ENCODE data around the gene CCND1. TPM values are rescaled to one million over a fixed set of nuclear protein-coding genes. Genes with fewer than 3 reads are reported as not detected.
"Not testable (repeated sequence)": the region's sequence is repeated elsewhere in the genome, so short reads cannot be mapped to it uniquely, and the experiment has no call there.

CCND1 gene
- total RNA-seq, 1 experiment from 2014 or later = 770 TPM

DNA sequence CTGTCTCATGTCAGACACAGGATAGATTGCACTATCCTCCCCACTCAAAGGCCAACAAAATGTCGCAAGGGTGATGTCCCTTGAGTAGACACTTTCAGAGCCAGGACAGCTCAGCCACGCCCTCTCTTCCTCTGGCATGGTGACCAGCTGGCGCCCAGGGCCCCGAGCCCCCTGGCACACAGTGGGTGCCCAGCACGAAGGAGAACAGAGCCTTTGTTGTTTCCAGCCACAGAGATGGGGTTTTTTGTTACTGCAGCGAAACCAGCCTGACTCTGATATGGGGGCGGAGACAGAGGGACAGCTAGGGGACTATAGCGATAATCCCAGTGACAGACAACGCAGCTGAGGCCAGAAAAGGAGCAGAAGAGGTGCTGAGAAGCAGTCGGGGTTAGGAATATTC, 23.3 kb upstream of the CCND1 start:
- DNase-seq (ENCODE audit: low read depth) = no peak

DNA sequence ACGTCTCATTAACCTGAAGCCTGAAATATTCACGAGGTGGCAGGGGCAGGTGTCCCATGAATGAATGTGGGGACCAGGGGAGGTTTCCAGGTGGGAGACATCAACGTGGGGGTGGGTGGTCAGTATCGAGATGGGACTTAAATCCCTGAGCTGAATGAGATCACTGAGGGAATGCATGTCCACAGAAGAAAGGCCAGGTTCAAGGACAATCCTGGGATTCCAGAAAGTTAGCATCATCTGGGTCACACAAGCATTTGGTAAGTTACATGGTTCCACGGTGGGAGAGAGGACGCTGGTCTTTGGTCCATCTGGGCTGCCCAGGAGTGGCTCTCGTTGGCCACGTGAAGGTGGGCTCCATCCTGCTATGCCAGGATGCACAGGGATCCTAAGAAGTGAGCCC, 22.7 kb upstream of the CCND1 start:
- DNase-seq (ENCODE audit: low read depth) = no peak

DNA sequence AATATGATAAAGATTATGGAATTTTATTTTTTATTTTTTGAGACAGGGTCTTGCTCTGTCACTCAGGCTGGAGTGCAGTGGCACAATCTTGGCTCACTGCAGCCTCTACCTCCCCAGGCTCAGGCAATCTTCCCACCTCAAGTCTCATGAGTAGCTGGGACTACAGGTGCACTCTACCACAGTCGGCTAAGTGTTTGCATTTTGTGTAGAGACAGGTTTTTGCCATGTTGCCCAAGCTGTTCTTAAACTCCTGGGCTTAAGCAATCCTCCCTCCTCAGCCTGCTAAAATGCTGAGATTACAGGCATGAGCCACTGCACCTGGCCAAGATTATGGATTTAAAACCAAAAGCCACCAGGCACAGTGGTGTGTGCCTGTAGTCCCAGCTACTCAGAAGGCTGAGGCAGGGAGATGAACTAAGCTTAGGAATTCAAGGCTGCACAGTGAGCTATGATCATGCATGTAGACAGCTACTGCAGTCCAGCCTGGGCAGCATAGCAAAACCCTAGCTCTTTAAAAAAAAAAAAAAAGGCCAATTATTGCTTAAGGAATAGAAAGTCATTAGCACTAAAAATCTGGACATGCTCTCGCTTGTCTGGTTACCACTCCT, 20.2 kb upstream of the CCND1 start:
- no peak for DNase-seq (ENCODE audit: low read depth)

DNA sequence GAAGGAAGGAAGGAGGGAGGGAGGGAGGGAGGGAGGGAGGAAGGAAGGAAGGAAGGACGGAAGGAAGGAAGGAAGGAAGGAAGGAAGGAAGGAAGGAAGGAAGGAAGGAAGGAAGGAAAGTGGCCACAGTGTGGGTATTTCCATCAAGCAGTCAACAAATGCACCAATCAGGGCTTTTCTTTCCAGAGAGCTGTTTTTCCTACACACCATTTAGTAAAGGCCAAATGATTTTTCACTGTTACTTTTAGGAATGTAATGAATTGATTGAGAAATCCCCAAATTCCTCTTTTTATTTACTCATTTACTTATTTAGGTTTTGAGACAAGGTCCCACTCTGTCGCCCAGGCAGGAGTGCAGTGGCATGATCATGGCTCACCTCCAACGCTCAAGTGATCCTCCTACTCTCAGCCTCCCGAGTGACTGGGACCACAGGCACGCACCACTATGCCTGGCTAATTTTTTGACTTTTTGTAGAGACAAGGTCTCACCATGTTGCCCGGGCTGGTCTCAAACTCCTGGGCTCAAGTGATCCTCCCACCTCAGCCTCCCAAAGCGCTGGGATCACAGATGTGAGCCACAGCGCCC, 18.8 kb upstream of the CCND1 start:
- not testable (repeated sequence) for DNase-seq (ENCODE audit: low read depth)

DNA sequence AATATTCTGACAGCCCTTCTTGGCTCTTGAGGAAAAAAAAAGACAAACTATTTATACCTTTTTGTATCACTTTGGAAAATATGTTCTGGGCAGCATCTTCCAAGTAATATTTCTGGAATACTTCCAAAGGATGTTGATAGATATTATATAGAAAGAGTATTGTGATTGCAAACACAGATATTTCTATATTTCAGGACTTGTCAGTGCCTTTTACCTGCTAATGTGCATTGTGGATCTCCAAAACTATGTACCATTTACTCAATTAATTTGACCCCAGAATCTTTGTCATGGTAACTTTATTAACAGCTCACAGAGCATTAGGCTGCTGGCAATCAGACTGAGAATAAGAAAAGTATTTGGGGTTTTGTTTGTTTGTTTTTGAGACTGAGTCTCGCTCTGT, 16.7 kb upstream of the CCND1 start:
- DNase-seq (ENCODE audit: low read depth) = no peak

DNA sequence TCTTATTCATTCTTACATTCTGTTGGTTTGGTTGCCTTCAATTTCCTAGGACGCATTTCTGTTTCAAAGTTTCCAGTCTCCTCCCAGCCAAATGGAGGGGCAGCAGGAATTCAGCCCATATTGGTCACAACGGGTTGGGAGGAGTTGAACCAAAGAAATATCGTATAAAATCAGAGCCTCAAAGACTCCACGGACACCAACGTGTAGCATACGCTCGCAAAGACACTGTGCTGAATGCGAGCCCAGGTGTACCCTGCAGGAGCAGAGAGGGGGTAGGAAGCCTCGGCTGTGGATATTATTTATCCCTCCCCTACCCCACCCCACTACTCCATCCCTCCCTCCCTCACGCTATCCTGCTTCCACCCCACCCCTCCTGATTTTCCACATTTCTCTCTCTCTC, 15.5 kb upstream of the CCND1 start:
- no peak for DNase-seq (ENCODE audit: low read depth)

DNA sequence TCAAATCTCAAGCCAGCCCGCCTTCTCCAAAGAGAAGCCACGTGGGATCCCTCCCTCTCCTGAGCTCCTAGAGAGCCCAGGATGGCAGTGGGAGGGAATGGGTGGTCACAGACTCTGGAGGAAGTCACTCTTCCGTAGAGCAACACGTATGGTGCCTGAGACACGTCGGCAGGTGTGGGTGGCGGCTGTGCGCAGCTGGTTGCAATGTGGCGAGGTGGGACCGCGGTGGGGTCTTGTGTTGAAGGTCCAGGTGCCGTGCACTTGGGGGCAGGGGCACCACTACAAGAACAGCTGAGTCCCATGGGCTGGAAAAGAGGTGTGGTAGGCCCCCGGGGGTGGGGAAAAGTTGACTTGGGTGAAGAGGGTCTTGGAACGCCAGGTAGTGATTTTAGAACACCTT, 13.4 kb upstream of the CCND1 start:
- no peak for DNase-seq (ENCODE audit: low read depth)

DNA sequence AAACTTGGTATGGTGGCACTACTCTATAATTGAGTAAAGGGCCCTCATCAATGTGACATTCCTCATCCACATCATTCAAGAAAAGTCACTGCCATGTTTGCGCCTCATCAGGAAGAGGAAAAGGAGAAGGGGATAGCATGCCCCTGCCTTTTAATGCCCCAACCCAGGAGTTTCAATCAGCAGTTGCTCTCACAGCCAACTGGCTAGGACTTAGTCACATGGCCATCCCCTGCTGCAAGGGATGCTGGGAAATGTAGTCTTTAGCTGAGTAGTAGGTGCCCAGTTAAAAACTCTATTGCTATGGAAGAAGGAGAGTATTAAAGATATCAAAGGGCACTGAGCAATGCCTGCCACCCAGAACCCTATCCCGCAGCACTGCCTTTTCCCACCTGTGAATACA, 10.9 kb upstream of the CCND1 start:
- DNase-seq (ENCODE audit: low read depth) = peak; percentile 24

DNA sequence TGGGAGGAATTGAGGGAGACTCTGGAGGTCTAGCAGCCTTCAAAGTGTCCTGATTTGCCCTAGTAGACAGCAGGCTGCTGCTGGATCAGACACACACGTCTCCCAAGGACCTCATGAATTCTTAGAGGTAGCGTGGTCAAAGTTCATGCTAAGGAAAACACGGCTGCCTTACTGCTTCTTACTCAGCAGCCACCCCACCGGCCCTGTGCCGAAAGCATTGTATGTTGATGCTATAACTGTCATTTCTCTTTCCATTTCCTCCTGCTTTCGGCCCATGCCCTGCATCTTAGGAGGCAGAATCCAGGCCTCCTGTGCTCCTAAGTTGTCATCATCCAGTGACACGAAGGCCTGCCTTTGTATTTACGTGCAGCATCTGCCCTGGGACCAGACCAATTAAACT, 10.5 kb upstream of the CCND1 start:
- DNase-seq (ENCODE audit: low read depth) = no peak

DNA sequence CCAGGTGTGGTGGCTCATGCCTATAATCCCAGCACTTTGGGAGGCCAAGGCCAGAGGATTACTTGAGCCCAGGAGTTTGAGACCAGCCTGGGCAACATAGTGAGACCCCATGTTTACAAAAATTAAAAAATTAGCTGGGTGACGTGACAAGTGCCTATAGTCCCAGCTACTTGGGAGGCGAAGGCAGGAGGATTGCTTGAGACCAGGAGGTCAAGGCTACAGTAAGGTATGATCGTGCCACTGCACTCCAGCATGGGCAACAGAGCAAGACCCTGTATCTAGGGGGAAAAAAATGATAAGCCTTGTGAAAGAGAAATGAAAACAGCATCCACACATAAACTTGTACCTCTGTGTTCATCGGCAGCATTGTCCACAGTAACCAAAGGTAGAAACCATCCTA, 8.1 kb upstream of the CCND1 start:
- DNase-seq (ENCODE audit: low read depth) = no peak

DNA sequence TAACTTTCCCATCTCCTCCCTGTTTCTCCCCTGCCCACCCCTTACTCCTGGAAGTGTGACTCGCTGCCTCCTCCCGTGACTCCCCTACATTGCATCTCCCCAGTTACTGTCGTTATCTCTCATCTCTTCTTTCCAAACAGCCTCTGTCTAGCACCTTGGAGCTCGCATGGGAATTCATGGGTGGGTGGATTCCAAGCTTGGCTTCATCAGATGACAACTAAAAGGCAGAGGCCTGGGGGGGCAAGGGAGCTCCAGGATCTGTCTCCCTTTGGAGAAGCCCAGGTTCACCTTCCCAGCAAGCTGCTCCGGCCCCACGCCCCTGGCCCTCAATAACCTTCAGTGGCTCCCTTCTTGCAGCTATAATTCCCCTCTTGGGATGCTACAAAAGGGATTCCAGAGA, 6.9 kb upstream of the CCND1 start:
- no peak for DNase-seq (ENCODE audit: low read depth)

DNA sequence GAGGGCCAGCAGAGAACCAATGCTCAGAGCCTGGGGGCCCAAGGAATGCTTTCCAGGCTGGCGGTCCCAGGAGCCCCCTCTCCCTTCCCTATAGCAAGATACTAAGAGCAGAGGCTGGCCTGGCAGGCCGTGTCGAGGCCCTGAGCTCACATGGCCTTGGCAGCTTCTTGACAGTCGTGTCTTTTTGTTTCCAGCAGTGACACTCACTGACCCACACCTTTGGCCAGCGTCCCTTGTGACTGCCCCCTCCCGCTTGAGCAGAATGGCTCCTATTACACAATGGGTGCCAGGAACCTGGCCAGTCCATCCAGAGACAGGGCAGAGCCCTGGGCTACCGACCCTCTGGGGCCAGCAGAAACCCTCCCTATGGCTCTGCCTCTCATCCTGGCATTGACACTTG, 6.4 kb upstream of the CCND1 start:
- no peak for DNase-seq (ENCODE audit: low read depth)

DNA sequence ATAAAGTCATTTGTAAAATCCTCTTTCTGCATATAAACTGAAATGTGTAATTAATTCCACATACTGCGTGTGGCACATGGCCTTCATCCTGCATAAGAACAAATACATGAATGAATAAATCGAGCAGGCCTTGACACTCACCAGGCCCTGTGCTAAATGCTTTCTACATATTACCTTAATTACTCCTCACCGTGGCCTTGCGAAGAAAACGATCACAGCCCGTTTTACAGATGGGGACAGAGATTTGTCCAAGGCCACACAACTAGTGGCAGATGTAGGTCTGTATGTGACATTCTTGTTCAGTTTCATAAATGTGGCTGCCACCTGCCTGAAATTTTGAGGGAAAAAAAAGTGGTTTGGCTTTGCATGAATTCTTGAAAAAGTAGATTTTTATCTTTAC, 5.8 kb upstream of the CCND1 start:
- no peak for DNase-seq (ENCODE audit: low read depth)

DNA sequence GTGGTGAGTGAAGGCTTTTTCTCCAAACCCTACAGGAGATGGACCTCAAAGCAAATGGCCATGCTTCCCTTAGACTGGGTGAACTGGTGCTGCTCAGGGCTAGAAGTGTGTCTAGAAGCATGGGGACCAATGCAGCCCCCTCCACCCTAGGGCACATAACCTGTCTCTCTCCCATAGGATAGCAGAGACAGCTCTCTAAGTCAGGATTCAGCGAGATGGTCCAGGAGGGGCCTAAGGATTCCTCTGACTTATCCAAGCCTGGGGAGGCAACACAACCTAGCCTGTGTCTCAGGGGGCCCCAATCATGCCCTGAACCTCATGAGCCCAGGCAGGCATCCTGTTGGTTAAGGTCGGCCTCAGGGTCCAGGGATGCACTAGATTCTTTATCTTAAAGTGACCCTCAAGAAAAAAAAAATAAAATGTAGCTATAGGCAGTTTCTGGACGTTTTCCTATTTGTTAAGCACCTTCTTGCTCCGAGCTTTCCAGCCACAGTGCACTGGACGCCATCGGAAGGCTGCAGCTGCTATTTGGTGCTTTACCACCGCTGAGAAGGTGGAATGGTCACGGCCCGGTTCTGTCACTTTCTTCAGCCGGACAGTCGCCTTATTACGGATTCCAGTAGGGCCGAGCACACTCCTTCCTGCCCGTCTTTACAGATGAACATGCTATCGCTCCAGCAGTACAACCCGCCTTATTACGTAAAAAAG, 5.0 kb upstream of the CCND1 start:
- DNase-seq (ENCODE audit: low read depth) = no peak

DNA sequence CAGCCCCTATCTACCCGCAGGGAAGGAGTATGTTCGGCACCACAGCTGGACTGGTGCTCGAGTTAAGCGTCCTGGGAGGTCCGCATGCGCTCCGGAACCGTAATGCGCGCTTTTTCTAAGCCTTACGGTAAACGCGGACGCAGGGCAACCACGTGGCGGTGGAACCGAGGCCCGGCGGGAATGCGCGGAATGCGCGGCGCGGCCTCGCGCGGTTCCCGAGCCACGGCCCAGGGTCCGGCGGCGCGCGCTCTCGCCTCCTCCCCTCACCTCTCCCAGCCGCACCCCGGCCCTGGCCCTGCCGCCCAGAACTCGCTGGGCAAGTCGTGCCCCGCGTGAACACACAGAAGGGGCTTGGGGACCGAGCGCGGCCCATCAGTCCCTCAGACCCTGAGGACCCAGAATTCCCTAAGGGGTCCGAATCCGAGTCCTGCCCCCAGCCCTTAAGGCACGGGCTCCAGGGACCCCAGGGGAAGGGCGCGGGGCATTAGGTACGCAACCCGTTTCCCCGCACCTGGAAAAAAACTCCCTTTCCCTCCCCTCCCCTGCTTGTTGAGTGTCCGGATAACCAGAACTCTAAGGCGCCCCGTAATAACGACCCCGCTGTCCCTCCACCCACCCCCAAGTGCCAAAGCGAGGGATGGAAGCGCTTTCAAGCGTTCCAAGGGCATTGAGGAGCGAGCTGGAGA, 4.3 kb upstream of the CCND1 start:
- peak; percentile 82 for DNase-seq (ENCODE audit: low read depth)

DNA sequence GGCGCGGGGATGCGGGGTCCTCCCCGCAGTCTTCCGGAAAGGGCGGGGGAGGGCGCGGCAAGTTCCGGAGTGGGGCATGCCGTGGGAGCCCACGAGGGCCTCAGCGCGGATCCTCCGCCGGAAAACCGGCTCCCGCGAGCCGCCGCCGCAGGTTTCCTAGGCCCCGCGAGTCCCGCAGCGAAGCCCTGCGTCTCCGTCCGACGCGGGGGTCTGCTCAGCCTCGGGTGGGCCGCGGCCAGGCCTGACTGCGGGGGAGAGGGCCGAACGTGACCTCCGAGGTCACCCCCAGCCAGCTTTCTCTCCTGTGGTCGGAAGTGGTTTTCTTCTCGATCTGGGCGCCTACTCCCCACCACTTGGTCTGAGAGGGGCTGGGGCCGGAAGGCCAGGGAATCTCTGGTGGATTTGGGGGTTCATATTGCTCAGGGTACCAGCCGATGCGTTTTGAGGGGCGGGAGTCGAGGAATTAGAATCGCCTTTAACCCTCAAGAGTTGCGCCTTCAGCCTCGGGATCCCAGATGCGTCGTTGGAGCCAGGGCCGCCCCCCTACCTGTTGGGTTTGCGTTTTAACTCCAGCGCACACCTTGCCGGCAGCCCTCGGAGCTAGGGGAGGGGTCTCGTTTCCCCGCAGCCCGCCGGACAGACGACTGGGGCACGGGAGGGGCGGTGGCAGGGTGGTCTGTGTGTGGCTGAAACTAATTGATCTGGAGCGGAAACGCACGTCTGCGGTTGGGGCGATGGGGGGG, 3.6 kb upstream of the CCND1 start:
- no peak for DNase-seq (ENCODE audit: low read depth)

DNA sequence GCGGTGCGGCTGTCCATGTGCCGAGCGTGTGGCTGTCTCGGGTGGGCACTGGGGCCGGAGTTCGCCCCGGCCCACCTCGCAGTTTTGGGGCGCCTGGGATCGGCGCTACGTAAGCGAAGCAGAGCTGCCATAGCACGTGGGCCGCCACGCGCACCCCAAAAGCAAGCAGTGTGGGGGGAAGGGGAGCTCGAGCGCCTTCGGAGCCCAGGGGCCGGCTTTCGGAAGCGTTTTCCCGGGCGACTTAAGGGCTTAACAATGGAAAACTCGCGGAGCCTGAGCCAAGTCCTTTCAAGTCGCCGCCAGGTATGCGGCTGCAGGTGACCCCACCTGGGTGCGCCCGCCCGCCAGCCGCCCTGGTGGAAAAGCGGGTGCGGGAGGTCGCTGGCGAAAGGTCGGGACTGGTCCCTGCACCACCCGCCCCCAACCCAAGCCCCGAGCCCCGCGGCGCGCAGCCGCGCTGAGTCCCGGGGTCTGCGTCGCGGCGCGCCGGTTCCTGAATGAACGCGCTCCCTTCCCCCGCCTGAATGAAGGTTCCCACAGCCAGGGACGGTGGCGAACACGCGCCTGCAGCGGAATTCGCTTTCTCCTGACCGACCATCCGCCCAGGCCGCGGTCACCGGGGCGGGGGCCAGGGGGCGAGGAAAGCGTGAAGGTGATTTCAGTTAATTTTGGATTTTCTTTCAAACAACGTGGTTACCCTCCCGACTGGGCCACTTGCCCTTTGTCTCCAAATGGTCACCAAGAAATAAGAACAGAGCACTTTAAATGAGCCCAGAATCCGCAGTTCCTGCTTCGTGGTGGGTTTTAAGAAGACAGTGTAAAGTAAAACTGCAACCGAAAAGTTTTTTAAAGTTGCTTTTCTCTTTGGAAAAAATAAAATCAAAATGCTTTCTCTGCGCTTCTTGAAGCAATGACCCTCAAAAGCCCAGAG, 2.8 kb upstream of the CCND1 start:
- DNase-seq (ENCODE audit: low read depth) = peak; percentile 69

DNA sequence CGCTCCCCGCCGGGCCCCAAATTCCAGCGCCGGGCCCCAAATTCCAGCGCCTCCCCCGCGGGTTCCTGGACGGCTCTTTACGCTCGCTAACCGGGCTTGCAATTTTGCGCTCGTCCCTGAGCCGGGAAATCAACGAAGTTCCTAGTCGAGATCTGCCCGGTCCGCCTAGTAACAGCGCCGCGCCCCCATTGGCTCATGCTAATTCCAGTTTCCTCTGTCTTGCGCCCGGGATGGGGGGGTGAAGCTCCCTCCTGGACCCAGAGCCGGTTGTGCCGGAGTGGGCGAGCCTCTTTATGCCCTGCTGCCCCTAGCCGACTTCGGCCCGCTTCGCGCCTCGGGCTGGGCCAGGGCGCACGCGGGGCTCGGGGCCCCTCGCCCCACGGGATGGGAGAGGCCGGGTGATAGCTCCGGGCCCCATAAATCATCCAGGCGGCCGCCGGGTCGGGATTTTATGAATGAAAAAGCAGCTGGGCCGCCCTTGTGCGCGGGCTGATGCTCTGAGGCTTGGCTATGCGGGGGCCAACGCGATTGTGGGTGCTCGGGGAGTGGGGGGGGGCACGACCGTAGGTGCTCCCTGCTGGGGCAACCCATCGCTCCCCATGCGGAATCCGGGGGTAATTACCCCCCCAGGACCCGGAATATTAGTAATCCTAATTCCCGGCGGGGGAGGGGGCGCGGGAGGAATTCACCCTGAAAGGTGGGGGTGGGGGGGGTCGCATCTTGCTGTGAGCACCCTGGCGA, 1.8 kb upstream of the CCND1 start:
- DNase-seq (ENCODE audit: low read depth) = peak; percentile 97

DNA sequence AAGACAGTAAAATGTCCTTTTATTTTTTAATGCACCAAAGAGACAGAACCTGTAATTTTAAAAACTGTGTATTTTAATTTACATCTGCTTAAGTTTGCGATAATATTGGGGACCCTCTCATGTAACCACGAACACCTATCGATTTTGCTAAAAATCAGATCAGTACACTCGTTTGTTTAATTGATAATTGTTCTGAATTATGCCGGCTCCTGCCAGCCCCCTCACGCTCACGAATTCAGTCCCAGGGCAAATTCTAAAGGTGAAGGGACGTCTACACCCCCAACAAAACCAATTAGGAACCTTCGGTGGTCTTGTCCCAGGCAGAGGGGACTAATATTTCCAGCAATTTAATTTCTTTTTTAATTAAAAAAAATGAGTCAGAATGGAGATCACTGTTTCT, 1.1 kb upstream of the CCND1 start:
- DNase-seq (ENCODE audit: low read depth) = no peak
